GM12892 (cell line): ENCODE data around the gene CBR3.

Experiments
- POLR2A ChIP-seq: IDR thresholded peaks from 2 replicates; pipeline ENCODE4 v1.6.1; 2011; ENCODE audit warnings: low read depth, low read length, control low read depth
- TAF1 ChIP-seq: IDR thresholded peaks from 2 replicates; pipeline ENCODE4 v1.6.1; 2011; ENCODE audit warnings: low read depth, mild to moderate bottlenecking, control low read depth, low read length, borderline replicate concordance

GRCh38 chr21:36145259-36145658, 10.4 kb downstream of the CBR3 start:
- TF ChIP-seq POLR2A (no peak), TAF1 (no peak)
